K562 (cell line): ENCODE data around the gene SMIM35. TPM values are rescaled to one million over a fixed set of nuclear protein-coding genes. Genes with fewer than 3 reads are reported as not detected.

ENCODE experiments used
- ATAC-seq: fragments of 200-7000 bp; cut with Tn5 transposase; 3 replicates; pipeline ENCODE4 v1.9.1; 2020; ENCODE audit warnings: moderate library complexity
- BruUV-seq: library from RNA; stranded (reverse); fragments of 400-500 nt; replicated peaks from 2 replicates; lab custom pipeline; 2021; lab: Mats Ljungman, UMichigan
- CTCF ChIA-PET: fragments of 300-600 bp; formaldehyde crosslinking; extraction: SDS; loops from one replicate; lab custom pipeline; 2021; ENCODE audit warnings: low intra/inter-chr PET ratio; lab: Yijun Ruan, JAX
- POLR2A ChIA-PET: fragments of 300-600, 350-650 bp; sonication (Branson Sonifier 250); formaldehyde crosslinking; extraction: SDS; loops from one replicate; lab custom pipeline; 2021; ENCODE audit warnings: antibody characterized with exemption, inconsistent platforms; lab: Yijun Ruan, JAX
- DNase-seq, 4 experiments: peaks; one replicate each; pipeline versions ENCODE4 v3.0.0 to v3.0.0-alpha.2; 2011 to 2018; ENCODE audit warnings: low spot score in 3 of 4, mixed read lengths in 3 of 4; ENCODE audit errors: extremely low read depth in 1 of 4
- FAIRE-seq: peaks from 2 replicates; lab custom pipeline; 2011; peaks lifted over from hg19 to GRCh38; lab: Jason Lieb, UNC
- H2AFZ ChIP-seq: 2 replicates; pipeline ENCODE4 v1.6.0; 2011; ENCODE audit warnings: low read depth, low read length, control low read depth, inconsistent platforms
- H3K27ac ChIP-seq: fragments of 200-600 bp; 3 replicates; pipeline ENCODE4 v1.8.0; 2011; ENCODE audit warnings: low read depth, mild to moderate bottlenecking, control low read depth, inconsistent platforms, low read length, moderate library complexity, mixed read lengths; ENCODE audit errors: extremely low read depth
- H3K27me3 ChIP-seq, 2 experiments: fragments of 300-600 bp in 1 of 2; 2 replicates in 1 of 2; 3 replicates in 1 of 2; pipeline versions ENCODE4 v1.6.0 to v1.8.0; 2011; ENCODE audit warnings: inconsistent platforms in 2 of 2, low read length in 2 of 2, mild to moderate bottlenecking in 1 of 2, mixed read lengths in 1 of 2, moderate library complexity in 1 of 2; ENCODE audit not compliant: control insufficient read depth in 2 of 2, insufficient read depth in 2 of 2
- H3K36me3 ChIP-seq: fragments of 300-600 bp; 3 replicates; pipeline ENCODE4 v1.8.0; 2011; ENCODE audit warnings: mild to moderate bottlenecking, low read length, inconsistent platforms; ENCODE audit not compliant: control insufficient read depth, insufficient read depth
- H3K4me1 ChIP-seq, 2 experiments: fragments of 200-600 bp in 1 of 2; replicated peaks in 1 of 2; 2 replicates in 1 of 2; 3 replicates in 1 of 2; pipeline versions ENCODE4 v1.5.1 to v1.8.0; 2011; ENCODE audit warnings: inconsistent platforms in 2 of 2, low read length in 2 of 2, mild to moderate bottlenecking in 1 of 2, mixed read lengths in 1 of 2, moderate library complexity in 1 of 2; ENCODE audit not compliant: control insufficient read depth in 2 of 2, insufficient read depth in 2 of 2
- H3K4me2 ChIP-seq: 2 replicates; pipeline ENCODE4 v1.6.1; 2011; ENCODE audit warnings: low read length, control low read depth, inconsistent platforms, mixed read lengths; ENCODE audit not compliant: insufficient read depth
- H3K4me3 ChIP-seq: fragments of 200-600 bp; sonication (generic), shearing (Covaris generic); 2 replicates; pipeline ENCODE4 v1.5.1; 2016; ENCODE audit warnings: control low read depth, inconsistent platforms
- H3K79me2 ChIP-seq: fragments of 200-600 bp; 3 replicates; pipeline ENCODE4 v1.8.0; 2011; ENCODE audit warnings: low read length, inconsistent platforms; ENCODE audit not compliant: control insufficient read depth, insufficient read depth
- H3K9ac ChIP-seq, 2 experiments: 2 replicates each; pipeline versions ENCODE4 v1.6.0 to v1.6.1; 2011; ENCODE audit warnings: low read depth in 2 of 2, low read length in 2 of 2, control low read depth in 1 of 2, inconsistent platforms in 1 of 2, mild to moderate bottlenecking in 1 of 2, mixed read lengths in 1 of 2; ENCODE audit not compliant: insufficient read depth in 1 of 2
- H3K9me1 ChIP-seq: one replicate; pipeline ENCODE4 v1.6.0; 2011; ENCODE audit warnings: inconsistent platforms, mild to moderate bottlenecking, low read length, moderate library complexity; ENCODE audit not compliant: control insufficient read depth, insufficient read depth
- H3K9me3 ChIP-seq: replicated peaks from 2 replicates; pipeline ENCODE4 v1.5.1; 2011; ENCODE audit warnings: low read depth, low read length, inconsistent platforms; ENCODE audit not compliant: control insufficient read depth, insufficient read depth
- H4K20me1 ChIP-seq: replicated peaks from 2 replicates; pipeline ENCODE4 v1.6.1; 2011; ENCODE audit warnings: low read length, inconsistent platforms, mixed read lengths; ENCODE audit not compliant: control insufficient read depth, insufficient read depth
- ATF1 ChIP-seq, 2 experiments: fragments of 450-650 bp in 1 of 2; IDR thresholded peaks; 2 replicates each; pipeline ENCODE4 v1.6.1; 2016; ENCODE audit warnings: missing compliant biosample characterization in 1 of 2, missing genetic modification characterization in 1 of 2
- BCOR ChIP-seq: fragments of 450-650 bp; IDR thresholded peaks from 2 replicates; pipeline ENCODE4 v1.6.1; 2016
- E2F3 ChIP-seq: fragments of 250-450 bp; sonication (Bioruptor Pico); IDR thresholded peaks from 2 replicates; pipeline ENCODE4 v1.4.0; 2020; ENCODE audit warnings: mild to moderate bottlenecking
- FIP1L1 ChIP-seq: fragments of 200-400 bp; formaldehyde crosslinking; IDR thresholded peaks from 2 replicates; pipeline ENCODE4 v1.6.1; 2018; ENCODE audit warnings: mild to moderate bottlenecking, low read depth, low read length; ENCODE audit not compliant: poor library complexity, severe bottlenecking
- GATAD2B ChIP-seq: fragments of 450-650 bp; IDR thresholded peaks from 2 replicates; pipeline ENCODE4 v1.6.1; 2017; ENCODE audit warnings: mild to moderate bottlenecking, borderline replicate concordance
- GTF3C2 ChIP-seq: IDR thresholded peaks from 3 replicates; pipeline ENCODE4 v1.6.1; 2011; ENCODE audit warnings: borderline replicate concordance, mild to moderate bottlenecking, moderate library complexity; ENCODE audit not compliant: insufficient read length; ENCODE audit errors: extremely low read depth
- HBP1 ChIP-seq: fragments of 450-650 bp; formaldehyde crosslinking; IDR thresholded peaks from 2 replicates; pipeline ENCODE4 v1.4.0; 2022; ENCODE audit warnings: missing genetic modification characterization
- RHOXF2B ChIP-seq: fragments of 250-450 bp; sonication (Bioruptor Pico); conservative IDR thresholded peaks from 2 replicates; pipeline ENCODE4 v1.5.1; 2021
- SIN3B ChIP-seq: fragments of 450-650 bp; IDR thresholded peaks from 2 replicates; pipeline ENCODE4 v1.6.1; 2017; ENCODE audit warnings: low read depth, mild to moderate bottlenecking, moderate library complexity
- SIX5 ChIP-seq, 2 experiments: IDR thresholded peaks; 2 replicates each; pipeline ENCODE4 v1.6.1; 2011; ENCODE audit warnings: low read length in 2 of 2, borderline replicate concordance in 1 of 2, low read depth in 1 of 2, mild to moderate bottlenecking in 1 of 2, moderate library complexity in 1 of 2; ENCODE audit not compliant: insufficient read depth in 1 of 2
- SMARCC2 ChIP-seq: fragments of 450-650 bp; IDR thresholded peaks from 2 replicates; pipeline ENCODE4 v1.6.1; 2017; ENCODE audit warnings: antibody characterized with exemption, moderate library complexity, mild to moderate bottlenecking, low read depth
- SOX6 ChIP-seq: fragments of 450-650 bp; IDR thresholded peaks from 2 replicates; pipeline ENCODE4 v1.6.1; 2014; ENCODE audit warnings: mild to moderate bottlenecking
- TBP ChIP-seq: optimal IDR thresholded peaks from 2 replicates; pipeline ENCODE3; 2011; ENCODE audit warnings: low read depth, low read length, improper control_type of control experiment
- ZBTB43 ChIP-seq: sonication (generic); formaldehyde crosslinking; IDR thresholded peaks from 2 replicates; pipeline ENCODE4 v1.8.0; 2023; ENCODE audit warnings: mild to moderate bottlenecking, missing genetic modification reagents
- ZNF347 ChIP-seq: fragments of 450-650 bp; formaldehyde crosslinking; IDR thresholded peaks from 2 replicates; pipeline ENCODE4 v1.4.0; 2020; ENCODE audit warnings: low read depth, mild to moderate bottlenecking, moderate library complexity
- ZNF766 ChIP-seq: fragments of 200-800 bp; sonication (Bioruptor generic); conservative IDR thresholded peaks from 2 replicates; pipeline ENCODE4 v1.6.1; 2016; ENCODE audit warnings: missing genetic modification characterization, missing compliant biosample characterization
- WGBS: fragments of 100-300 bp; shearing (Covaris generic); methylation state at CpG from one replicate; pipeline ENCODE4 v1.1.6; 2016; ENCODE audit warnings: low coverage, mixed read lengths; ENCODE audit not compliant: insufficient coverage; ENCODE audit errors: missing lambda C conversion rate; 5-methylcytosine and 5-hydroxymethylcytosine counted together
- in situ Hi-C: fragments of 300-500 bp; cut with MboI; formaldehyde crosslinking; loops from 4 replicates; pipeline ENCODE4 v1.15.0; 2018; ENCODE audit warnings: inconsistent platforms, mixed read lengths
- intact Hi-C: fragments of 100-400 bp; cut with micrococcal nuclease; formaldehyde crosslinking; loops from 2 replicates; pipeline ENCODE4 v1.14.2; 2022
- polyA plus RNA-seq, 8 experiments: library from polyadenylated mRNA; depleted of rRNA in 4 of 8; stranded (reverse) in 5 of 8; unstranded in 3 of 8; fragments of >200 nt; fragmentation: Nextera tagmentation in 2 of 8; fragmentation: Illumina TruSeq in 1 of 8; extraction: Ambion mirVana in 2 of 8; extraction: Trizol in 1 of 8; gene quantifications; 2 replicates each; pipeline versions ENCODE4 v1.2.1 to v1.2.3, GENCODE V29; 2011 to 2014; ENCODE audit warnings: inconsistent platforms in 1 of 8, missing spikeins in 1 of 8
- total RNA-seq, 7 experiments: library from RNA; depleted of rRNA in 6 of 7; stranded (reverse); fragments of >200 nt in 6 of 7; fragmentation: Illumina TruSeq in 2 of 7; extraction: Trizol in 2 of 7; gene quantifications; 2 replicates each; pipeline versions ENCODE4 v1.2.1 to v1.2.3, GENCODE V29; 2011 to 2021; ENCODE audit warnings: low replicate concordance in 1 of 7

The SMIM35 gene
- total and polyA plus RNA-seq, 9 of the 15 experiments (the other 6 are each of a cell fraction or from before 2014, with no cell fraction given) = 0.03 TPM; not detected in 7

DNA sequence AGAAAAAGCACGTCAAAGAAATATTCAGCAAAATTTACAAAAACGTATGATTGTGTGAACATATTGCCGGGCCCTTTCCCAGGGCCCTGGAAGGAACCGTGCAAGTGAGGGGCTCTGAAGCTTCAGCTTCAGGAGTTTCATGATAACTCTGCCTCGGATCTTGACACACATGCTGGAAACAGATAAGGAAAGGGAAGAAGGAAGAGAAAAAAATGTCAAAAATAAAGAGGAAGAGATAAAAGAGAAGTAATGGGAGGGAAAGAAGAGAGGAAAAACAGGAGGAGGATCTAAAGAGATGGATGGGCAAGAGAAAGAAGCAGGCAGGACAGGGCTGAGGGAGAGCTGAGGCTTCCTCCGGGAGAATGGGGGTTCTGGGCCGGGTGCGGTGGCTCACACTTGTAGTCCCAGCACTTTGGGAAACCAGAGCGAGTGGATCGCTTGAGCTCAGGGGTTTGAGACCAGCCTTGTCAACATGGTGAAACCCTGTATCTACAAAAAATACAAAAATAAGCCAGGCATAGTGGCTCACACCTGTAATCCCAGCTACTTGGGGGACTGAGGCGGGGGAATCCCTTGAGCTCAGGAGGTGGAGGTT is 12.6 kb downstream of the SMIM35 start (continued):
- TF ChIP-seq GTF3C2 (no peak), SOX6 (peak; percentile 29; the same call in 1 of the 2 replicates), RHOXF2B (no peak), FIP1L1 (no peak), GATAD2B (no peak), ZNF347 (CRISPR knock-in tag) (no peak), TBP (no peak)

- 37% methylated on average over 8 of the region's 9 CpGs for WGBS
- Histone ChIP-seq H3K4me2 (no peak overlapping the region), H3K4me1 (peaks cover 15 to 27% of the 10 kb centered on the region in 2 experiments; a peak in 4 of 5 replicates), H3K4me3 (no peak overlapping the region), H3K27ac (no peak overlapping the region), H2AFZ (no peak overlapping the region), H3K9me1 (peaks cover 4% of the 10 kb centered on the region), H3K27me3 (peaks cover 0 to 16% of the 10 kb centered on the region in 2 experiments; a peak in 3 of 5 replicates), H3K9me3 (no peaks in the 10 kb centered on the region), H4K20me1 (peaks cover 3% of the 10 kb centered on the region; the same call in 1 of the 2 replicates), H3K36me3 (no peaks in the 10 kb centered on the region), H3K79me2 (no peaks in the 10 kb centered on the region), H3K9ac (peak overlapping the region in 1 of 2 experiments; percentile 67; a peak in 1 of 4 replicates)
- ATAC-seq = peak; percentile 37; the same call in 2 of the 3 replicates
- in situ Hi-C loops = no loop called here
- ChIA-PET POLR2A (interaction anchor here (0.7 to 1.2 kb wide), 4 partner anchors 11 to 23 kb away, joined by 3 to 4 read pairs (median 3); no protein-coding TSS in a partner anchor), CTCF (no interaction called here)
- FAIRE-seq = no peak
- no peak for DNase-seq
- no TSS peak for BruUV-seq
- intact Hi-C loops = no loop called here
- TF ChIP-seq ATF1 (CRISPR knock-in tag; IDR thresholded peaks at IDR 0.05) (no peak), ATF1 (tag; IDR thresholded peaks at IDR 0.05) (no peak), SIN3B (no peak), ZBTB43 (CRISPR knock-in tag) (no peak), BCOR (no peak), SIX5 (IDR thresholded peaks at IDR 0.05; ENCODE audit: borderline replicate concordance in 1 of 2, insufficient read depth in 1 of 2, low read depth in 1 of 2, low read length in 2 of 2) (no peak), SMARCC2 (no peak), HBP1 (CRISPR knock-in tag) (no peak), E2F3 (CRISPR knock-in tag) (no peak), ZNF766 (CRISPR knock-in tag) (no peak)
These were observed 13.2 kb downstream of the SMIM35 start for GRCh38 chr11:118073554-118073953.
